Spinal cord (tissue), 10 donors: Measurements from ENCODE around the gene ZNF223. TPM values are rescaled to one million over a fixed set of nuclear protein-coding genes. Genes with fewer than 3 reads are reported as not detected.

Experiments
- DNase-seq, 6 donors: peaks; one replicate each; pipeline versions ENCODE4 v3.0.0 to v3.0.0-alpha.2; 2013 to 2015; ENCODE audit warnings: low spot score in 6 of 6, low read depth in 4 of 6
- H3K27ac ChIP-seq: one replicate; pipeline ENCODE4 v1.5.1; 2013; ENCODE audit warnings: low read depth, low read length, control low read depth
- H3K27me3 ChIP-seq: one replicate; pipeline ENCODE4 v1.6.1; 2013; ENCODE audit warnings: low read length; ENCODE audit not compliant: control insufficient read depth, insufficient read depth
- H3K36me3 ChIP-seq: one replicate; pipeline ENCODE4 v1.6.1; 2013; ENCODE audit warnings: low read length; ENCODE audit not compliant: control insufficient read depth, insufficient read depth
- H3K4me1 ChIP-seq: one replicate; pipeline ENCODE4 v1.6.1; 2013; ENCODE audit warnings: low read length; ENCODE audit not compliant: control insufficient read depth, insufficient read depth
- H3K4me3 ChIP-seq: one replicate; pipeline ENCODE4 v1.5.1; 2013; ENCODE audit warnings: low read depth, low read length, control low read depth
- H3K9me3 ChIP-seq: one replicate; pipeline ENCODE4 v1.6.1; 2013; ENCODE audit warnings: low read length; ENCODE audit not compliant: control insufficient read depth, insufficient read depth
- WGBS: methylation state at CpG from one replicate; pipeline ENCODE4 v1.1.5; 2013; ENCODE audit warnings: missing lambda C conversion rate; ENCODE audit not compliant: insufficient coverage; 5-methylcytosine and 5-hydroxymethylcytosine counted together
- polyA plus RNA-seq, 2 donors: library from polyadenylated mRNA; unstranded; fragments of 120-200 nt; gene quantifications; one replicate each; pipeline ENCODE4 v1.2.1, GENCODE V29; 2013; ENCODE audit not compliant: insufficient read length in 2 of 2
- small RNA-seq: library from RNA; depleted of rRNA; stranded (forward); fragments of <200 nt; gene quantifications from one replicate; pipeline ENCODE3, GENCODE V24; 2014; ENCODE audit warnings: low replicate concordance
- total RNA-seq, 2 donors: library from RNA; depleted of rRNA in 1 of 2; stranded (reverse); fragments of 120-200 nt in 1 of 2; fragments of >200 nt in 1 of 2; gene quantifications; one replicate each; pipeline versions ENCODE4 v1.2.3 to v1.2.4, GENCODE V29; 2013 to 2014
- donor health status: healthy.

The ZNF223 gene
- total and polyA plus RNA-seq, 4 donors, result 9.6 to 14.4 (median 11.4) TPM

DNA sequence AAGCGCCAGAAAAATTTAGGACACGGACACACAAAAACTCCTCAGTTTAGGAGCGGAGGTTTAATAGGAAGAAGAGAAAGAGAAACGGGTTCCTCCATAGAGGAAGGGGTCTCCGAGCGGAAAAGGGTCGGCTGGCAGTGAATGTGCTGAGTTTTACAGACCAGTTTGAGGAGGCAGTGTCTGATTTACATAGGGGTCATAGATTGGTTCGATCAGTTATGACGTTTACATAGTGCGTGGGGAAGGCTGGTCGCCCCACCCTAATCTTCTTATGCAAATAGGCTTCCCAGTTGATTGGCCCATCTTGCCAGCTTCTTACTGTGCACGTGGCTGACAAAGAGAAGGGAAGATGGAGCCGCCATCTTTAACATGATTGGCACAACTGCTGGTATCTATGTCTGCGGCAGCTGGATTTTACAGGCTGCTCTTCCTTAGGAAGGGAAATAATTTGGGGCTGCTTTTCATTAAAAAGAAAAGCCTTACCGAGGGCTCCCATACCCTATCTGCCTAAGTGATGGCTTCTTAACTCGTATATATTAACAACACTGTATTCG is 60.2 kb downstream of the ZNF223 start:
- peak in 3 of 6 donors; percentile 9 to 92 (median 75) for DNase-seq

DNA sequence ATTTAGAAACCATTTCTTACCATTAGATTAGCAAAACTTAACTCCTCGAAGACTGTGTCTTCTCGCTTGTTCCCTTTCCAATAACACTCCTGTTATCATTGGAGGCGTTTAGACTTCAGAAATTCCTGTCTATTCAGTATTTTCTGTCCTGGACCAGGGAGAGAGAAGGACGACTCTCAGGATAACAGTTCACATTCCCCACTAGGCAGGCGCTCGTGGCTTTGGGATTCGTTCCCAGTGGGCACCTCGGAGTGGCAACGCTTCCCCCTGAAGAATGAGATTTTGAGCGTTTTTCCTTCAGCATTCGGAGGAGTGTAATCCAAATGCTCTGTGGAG is 60.9 kb downstream of the ZNF223 start:
- no peak for DNase-seq
- H3K9me3 ChIP-seq, result peaks cover 6% of the 10 kb centered on the region
- H3K36me3 ChIP-seq, result peaks cover 10% of the 10 kb centered on the region
- peaks cover 4% of the 10 kb centered on the region for H3K4me1 ChIP-seq
- peak overlapping the region; percentile 87 for H3K27ac ChIP-seq
- H3K27me3 ChIP-seq, result no peaks in the 10 kb centered on the region
- 0% methylated on average over 9 of the region's 11 CpGs for WGBS
- H3K4me3 ChIP-seq, result peak overlapping the region; percentile 86

More for the DNA sequence above, 60.2 kb downstream of the ZNF223 start:
- Histone ChIP-seq H3K27me3 (no peaks in the 10 kb centered on the region), H3K9me3 (peaks cover 11% of the 10 kb centered on the region), H3K27ac (peak overlapping the region; percentile 25), H3K36me3 (peaks cover 14% of the 10 kb centered on the region), H3K4me1 (peaks cover 4% of the 10 kb centered on the region), H3K4me3 (peak overlapping the region; percentile 86)
- WGBS, result 10% methylated on average over 12 of the region's 17 CpGs

DNA sequence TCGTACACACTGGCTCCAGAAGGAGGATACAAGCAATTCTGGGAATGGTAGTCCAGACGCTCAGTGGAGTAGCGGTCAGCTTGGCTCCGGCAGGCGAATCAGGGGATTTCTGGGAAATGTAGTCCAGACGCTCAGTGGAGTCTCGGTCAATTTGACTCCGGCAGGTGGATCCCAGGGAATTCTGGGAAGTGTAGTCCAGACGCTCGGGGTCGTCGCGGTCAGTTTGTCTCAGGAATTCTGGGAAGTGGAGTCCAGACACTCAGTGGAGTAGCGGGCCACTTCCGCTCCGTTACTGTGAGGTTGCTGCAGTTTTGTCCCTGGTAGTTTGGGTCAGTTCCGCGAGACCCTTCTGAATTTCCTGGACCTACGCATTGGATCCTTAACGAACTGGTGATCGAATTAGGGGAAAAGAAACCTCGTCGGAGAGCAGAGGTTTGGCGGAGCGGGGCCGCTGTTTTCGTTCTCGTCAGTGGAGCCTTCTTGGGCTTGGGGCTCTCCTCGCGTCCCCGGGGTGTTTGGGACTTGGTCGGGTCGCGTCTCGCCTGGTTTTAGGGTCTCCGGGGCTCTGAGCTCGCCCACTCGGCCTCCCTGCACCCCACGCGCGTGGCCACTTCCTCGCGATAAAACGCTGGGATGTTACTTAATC is 61.4 kb downstream of the ZNF223 start, which contains the start of gene ZNF225:
ZNF225 (plus strand) TSS at position 262 of the 646 bp plus-strand sequence. CDS start 2,429 bp downstream, outside the sequence.
- H3K4me3 ChIP-seq, result peak within 1 kb of the TSS; percentile 86
- peak; percentile 97 to 100 (median 99) for DNase-seq
- H3K36me3 ChIP-seq, result peaks cover 11% of the 10 kb centered on the region
- under 1% methylated on average over 44 of the region's 44 CpGs for WGBS
- H3K27me3 ChIP-seq, result no peaks in the 10 kb centered on the region
- H3K4me1 ChIP-seq, result peaks cover 4% of the 10 kb centered on the region
- H3K9me3 ChIP-seq, result peaks cover 6% of the 10 kb centered on the region
- H3K27ac ChIP-seq, result peak within 1 kb of the TSS; percentile 87

DNA sequence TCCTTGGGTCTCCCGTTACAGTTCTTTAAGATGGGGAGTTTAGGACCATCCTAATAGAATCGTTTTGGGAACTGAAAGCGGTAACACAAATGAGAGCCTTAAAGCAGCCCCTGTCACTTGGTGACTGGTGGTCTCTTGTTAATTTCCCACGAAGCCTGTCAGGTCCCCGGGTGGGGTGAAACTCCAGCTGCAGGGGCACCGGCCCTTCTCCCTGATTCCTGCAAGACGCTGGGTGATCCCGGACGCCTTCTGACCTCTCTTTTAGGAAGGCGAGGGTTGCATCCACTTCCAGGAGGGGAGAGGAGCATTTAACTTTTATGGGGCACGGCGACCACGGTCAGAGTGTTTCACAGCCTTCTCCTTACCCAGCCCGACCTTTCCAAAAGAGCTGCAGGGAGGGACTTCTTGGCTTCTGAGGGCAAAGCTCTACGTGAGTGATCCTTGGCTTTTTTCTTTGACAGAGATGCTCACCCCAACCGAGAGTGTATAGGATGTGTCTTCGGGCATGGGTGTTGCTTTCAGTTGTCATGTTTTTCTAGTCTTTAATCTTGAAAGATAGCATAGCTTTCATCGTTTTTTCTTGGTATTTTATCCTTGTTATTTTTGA is 62.1 kb downstream of the ZNF223 start:
- WGBS, result 3% methylated on average over 10 of the region's 18 CpGs
- Histone ChIP-seq H3K27me3 (no peaks in the 10 kb centered on the region), H3K27ac (peak overlapping the region; percentile 82), H3K4me3 (peak overlapping the region; percentile 86), H3K4me1 (peaks cover 4% of the 10 kb centered on the region), H3K36me3 (peaks cover 17% of the 10 kb centered on the region), H3K9me3 (peaks cover 6% of the 10 kb centered on the region)
- no peak for DNase-seq

Small RNAs within 50 kb of the gene (small RNA-seq; reads per million reads assigned to genes)
- not detected for gene RNU6-902P

Other genes with a start within 250 kb of the ZNF223 start
- gene LYPD5, start 249.6 kb upstream of the ZNF223 start, total RNA-seq, result 1 to 10 TPM; 2.3 to 7.1 TPM
- gene LYPD5, start 249.6 kb upstream of the ZNF223 start, polyA plus RNA-seq, result 1 to 10 TPM; 7.3 to 8.5 TPM
- gene ZNF283, start 224.7 kb upstream of the ZNF223 start, total RNA-seq, result 10 to 100 TPM; 22.0 to 37.7 TPM
- 10 to 100 TPM; 11.8 to 12.2 TPM for gene ZNF283, start 224.7 kb upstream of the ZNF223 start, polyA plus RNA-seq
- 10 to 100 TPM in 1 of 2 donors, 1 to 10 TPM in 1; 8.5 to 11.6 TPM for gene ZNF404, start 168.1 kb upstream of the ZNF223 start, total RNA-seq
- 10 to 100 TPM; 16.1 to 19.3 TPM for gene ZNF404, start 168.1 kb upstream of the ZNF223 start, polyA plus RNA-seq
- gene ZNF45, start 116.8 kb upstream of the ZNF223 start, total RNA-seq, result 10 to 100 TPM; 20.6 to 31.6 TPM
- gene ZNF45, start 116.8 kb upstream of the ZNF223 start, polyA plus RNA-seq, result 10 to 100 TPM; 18.1 to 22.1 TPM
- 10 to 100 TPM; 18.2 to 18.3 TPM for gene ZNF221, start 100.8 kb upstream of the ZNF223 start, total RNA-seq
- 1 to 10 TPM; 6.2 to 8.4 TPM for gene ZNF221, start 100.8 kb upstream of the ZNF223 start, polyA plus RNA-seq
- gene ZNF155, start 67.8 kb upstream of the ZNF223 start, total RNA-seq, result 10 to 100 TPM; 12.3 to 14.5 TPM
- 10 to 100 TPM; 10.2 to 15.0 TPM for gene ZNF155, start 67.8 kb upstream of the ZNF223 start, polyA plus RNA-seq
- gene ZNF230, start 49.1 kb upstream of the ZNF223 start, total RNA-seq, result 1 to 10 TPM; 6.3 to 7.8 TPM
- 1 to 10 TPM; 4.9 to 5.3 TPM for gene ZNF230, start 49.1 kb upstream of the ZNF223 start, polyA plus RNA-seq
- 1 to 10 TPM; 9.4 to 9.9 TPM for gene ZNF222, start 26.7 kb upstream of the ZNF223 start, total RNA-seq
- 1 to 10 TPM; 9.6 to 9.9 TPM for gene ZNF222, start 26.7 kb upstream of the ZNF223 start, polyA plus RNA-seq
- gene ZNF284, start 20.1 kb downstream of the ZNF223 start, total RNA-seq, result 1 to 10 TPM; 6.4 to 6.8 TPM
- 1 to 10 TPM; 4.6 to 6.4 TPM for gene ZNF284, start 20.1 kb downstream of the ZNF223 start, polyA plus RNA-seq
- gene ZNF224, start 42.3 kb downstream of the ZNF223 start, total RNA-seq, result 10 to 100 TPM; 36.0 to 49.9 TPM
- 10 to 100 TPM; 23.9 to 26.8 TPM for gene ZNF224, start 42.3 kb downstream of the ZNF223 start, polyA plus RNA-seq
- gene ZNF225, start 61.4 kb downstream of the ZNF223 start, total RNA-seq, result 10 to 100 TPM; 12.1 to 13.4 TPM
- 1 to 10 TPM; 6.5 to 8.2 TPM for gene ZNF225, start 61.4 kb downstream of the ZNF223 start, polyA plus RNA-seq
- 10 to 100 TPM; 14.6 to 20.4 TPM for gene ZNF234, start 89.5 kb downstream of the ZNF223 start, total RNA-seq
- gene ZNF234, start 89.5 kb downstream of the ZNF223 start, polyA plus RNA-seq, result 10 to 100 TPM; 12.7 to 15.5 TPM
- 10 to 100 TPM; 35.9 to 43.0 TPM for gene ZNF226, start 113.1 kb downstream of the ZNF223 start, total RNA-seq
- 10 to 100 TPM; 26.5 to 28.6 TPM for gene ZNF226, start 113.1 kb downstream of the ZNF223 start, polyA plus RNA-seq
- gene ZNF227, start 160.5 kb downstream of the ZNF223 start, total RNA-seq, result 10 to 100 TPM; 33.8 to 38.5 TPM
- 10 to 100 TPM; 23.8 to 27.3 TPM for gene ZNF227, start 160.5 kb downstream of the ZNF223 start, polyA plus RNA-seq
- 1 to 10 TPM; 4.9 to 6.9 TPM for gene ZNF233, start 207.8 kb downstream of the ZNF223 start, total RNA-seq
- 1 to 10 TPM; 6.4 to 7.3 TPM for gene ZNF233, start 207.8 kb downstream of the ZNF223 start, polyA plus RNA-seq